Hepatocyte (in vitro differentiated cells): Measurements from ENCODE around the gene MMP8.

Experiments
- CTCF ChIP-seq: fragments of 200-600 bp; sonication (generic); IDR thresholded peaks from 2 replicates; pipeline ENCODE4 v1.5.1; 2016; ENCODE audit warnings: antibody characterized with exemption, mild to moderate bottlenecking; ENCODE audit not compliant: poor library complexity
- EZH2 ChIP-seq: fragments of 200-600 bp; sonication (generic); IDR thresholded peaks from 2 replicates; pipeline ENCODE4 v1.6.1; 2016; ENCODE audit warnings: antibody characterized with exemption, mild to moderate bottlenecking, borderline replicate concordance
- EZH2phosphoT487 ChIP-seq: fragments of 200-600 bp; sonication (generic); IDR thresholded peaks from one replicate; pipeline ENCODE4 v1.6.1; 2018; ENCODE audit warnings: antibody characterized with exemption, mild to moderate bottlenecking, low read depth, moderate library complexity; ENCODE audit not compliant: unreplicated experiment, severe bottlenecking

- TF ChIP-seq CTCF: no peak
- TF ChIP-seq EZH2: no peak
- no peak for TF ChIP-seq EZH2phosphoT487
Measured at GRCh38 chr11:102761646-102762238, 37.0 kb upstream of the MMP8 start.
